Hair follicle dermal papilla cell (primary cell): ENCODE results near the gene RRH. TPM values are rescaled to one million over a fixed set of nuclear protein-coding genes. Genes with fewer than 3 reads are reported as not detected.

ENCODE experiments used
- total RNA-seq: library from RNA; depleted of rRNA; stranded (reverse); fragments of >200 nt; gene quantifications from 2 replicates; pipeline ENCODE4 v1.2.3, GENCODE V29; 2012

The RRH gene, protein sequence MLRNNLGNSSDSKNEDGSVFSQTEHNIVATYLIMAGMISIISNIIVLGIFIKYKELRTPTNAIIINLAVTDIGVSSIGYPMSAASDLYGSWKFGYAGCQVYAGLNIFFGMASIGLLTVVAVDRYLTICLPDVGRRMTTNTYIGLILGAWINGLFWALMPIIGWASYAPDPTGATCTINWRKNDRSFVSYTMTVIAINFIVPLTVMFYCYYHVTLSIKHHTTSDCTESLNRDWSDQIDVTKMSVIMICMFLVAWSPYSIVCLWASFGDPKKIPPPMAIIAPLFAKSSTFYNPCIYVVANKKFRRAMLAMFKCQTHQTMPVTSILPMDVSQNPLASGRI
- not detected in 2 replicates for total RNA-seq

DNA sequence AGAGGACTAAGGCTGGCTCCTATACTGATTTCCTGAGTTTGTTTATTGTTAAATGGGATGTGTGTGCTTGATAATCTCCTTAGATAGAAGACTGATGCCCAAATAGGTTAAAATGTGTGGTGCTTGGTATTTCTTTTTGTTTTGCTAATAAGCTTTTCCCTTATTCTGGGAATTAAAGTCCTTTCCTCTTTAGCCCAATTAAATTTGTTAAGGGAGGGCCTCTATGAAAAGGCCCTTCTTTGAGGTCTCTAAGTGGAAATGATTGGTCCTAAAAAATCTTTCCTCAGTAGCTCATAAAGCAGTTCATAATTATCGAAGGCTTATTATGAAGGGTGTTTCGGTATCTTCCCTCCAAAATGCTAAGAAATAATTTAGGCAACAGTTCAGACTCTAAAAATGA is at the start of gene RRH:
RRH (plus strand) TSS at position 301 of the 400 bp plus-strand sequence; CDS start at position 357, 56 bp downstream.

DNA sequence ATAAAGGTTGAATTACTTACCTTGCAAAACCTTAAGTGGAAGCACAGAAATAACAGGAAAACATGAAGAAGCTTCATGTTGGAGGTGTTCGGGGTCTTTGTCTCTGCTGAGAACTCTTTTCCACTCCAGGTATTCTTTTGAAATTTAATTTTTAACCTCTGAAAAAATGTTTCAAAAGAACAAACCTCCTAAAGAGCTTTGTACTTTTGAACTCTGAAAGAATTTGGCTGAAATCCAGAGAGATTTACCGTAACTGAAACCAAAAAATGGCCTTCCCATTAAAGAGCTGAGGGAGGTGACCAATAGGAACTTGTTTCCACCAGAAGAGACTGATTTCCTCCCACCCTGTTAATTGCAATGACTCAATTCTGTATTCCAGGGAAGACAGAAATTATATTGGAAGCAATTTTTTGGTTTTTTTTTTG is 25.9 kb upstream of the RRH start, which contains the start of gene CFI:
CFI (minus strand) TSS at position 105 of the 425 bp plus-strand sequence; CDS start at position 77, 28 bp downstream.

DNA sequence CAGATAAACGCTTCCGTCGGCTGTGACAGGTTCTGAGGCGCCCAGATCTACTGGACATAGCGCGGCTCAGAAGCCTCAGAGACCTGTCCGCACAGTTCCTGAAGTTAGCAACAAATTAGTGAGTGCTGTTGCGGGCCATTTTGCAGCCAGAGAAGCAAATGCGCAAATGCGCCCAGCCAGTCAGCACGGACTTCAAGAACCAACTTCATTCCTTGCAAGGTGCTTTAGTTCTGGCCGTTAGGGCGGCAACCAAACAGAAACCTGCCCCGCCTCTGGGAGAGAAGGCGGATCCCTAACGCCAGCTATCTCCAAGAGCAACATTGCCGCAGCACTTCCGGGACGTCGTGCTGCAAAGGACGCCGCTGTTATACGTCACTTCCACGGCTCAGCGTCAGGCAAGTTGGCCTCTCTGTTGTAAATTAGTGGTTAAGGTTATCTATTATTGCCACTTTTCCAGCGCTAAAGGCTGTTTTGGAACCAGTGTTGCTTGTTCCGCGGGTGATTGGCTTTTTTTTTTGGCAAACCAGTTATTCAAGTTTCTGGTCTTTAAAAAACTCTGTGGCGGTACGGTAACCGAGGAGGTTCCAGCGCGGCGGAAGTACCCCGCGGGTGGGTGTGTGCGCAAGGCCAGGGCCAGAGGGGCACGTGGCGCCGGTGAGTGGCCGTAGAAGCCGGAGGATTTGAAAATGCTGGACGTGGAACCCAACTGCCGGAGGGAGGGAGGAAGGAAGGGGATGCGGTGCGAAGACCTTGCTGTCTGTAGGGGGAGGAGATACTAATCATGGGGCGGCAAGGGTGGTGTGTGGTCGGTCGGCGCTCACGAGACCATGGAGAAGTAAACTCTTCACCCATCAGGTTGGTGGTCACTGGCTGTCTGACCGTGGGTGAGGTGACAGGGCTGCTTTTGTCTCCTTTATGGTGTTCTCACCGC is 12.4 kb upstream of the RRH start, which contains the start of gene GAR1:
GAR1 (plus strand) TSS at position 612 of the 931 bp plus-strand sequence. CDS start 403 bp downstream, outside the sequence.

DNA sequence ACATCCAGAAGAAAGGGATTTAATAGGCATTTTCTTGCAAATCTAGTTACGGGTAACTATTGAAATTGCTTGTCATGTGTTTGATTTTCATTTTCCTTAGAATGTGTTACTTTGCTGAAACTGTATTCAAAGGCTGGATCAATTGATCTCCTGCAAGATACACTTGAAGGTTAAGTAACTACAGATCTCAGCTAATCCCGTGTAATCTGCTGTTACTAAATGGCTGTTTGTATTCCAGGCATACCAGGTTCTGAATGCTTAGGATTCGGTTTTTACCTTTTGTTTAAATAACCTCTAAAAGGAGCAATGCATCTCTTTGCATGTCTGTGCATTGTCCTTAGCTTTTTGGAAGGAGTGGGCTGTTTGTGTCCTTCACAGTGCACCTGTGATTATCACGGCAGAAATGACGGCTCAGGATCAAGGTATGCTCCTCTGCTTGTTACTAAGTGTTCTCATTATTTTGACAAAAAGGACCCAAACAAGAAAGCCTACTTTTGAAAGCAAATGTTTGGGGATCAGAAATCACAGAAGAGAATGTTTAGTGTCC is 20.2 kb downstream of the RRH start, which contains the start of gene LRIT3:
LRIT3 (plus strand) TSS at position 212 of the 547 bp plus-strand sequence; CDS start at position 307, 95 bp downstream.

Other genes with a start within 250 kb of the RRH start
- gene CASP6, start 124.5 kb upstream of the RRH start, total RNA-seq = 18.8 and 19.8 TPM in 2 replicates
- 14.9 and 29.0 TPM in 2 replicates for gene PLA2G12A, start 97.9 kb upstream of the RRH start, total RNA-seq
- 0.61 and 0.65 TPM in 2 replicates for gene CFI, start 26.0 kb upstream of the RRH start, total RNA-seq
- 3.6 and 4.1 TPM in 2 replicates for gene GAR1, start 12.2 kb upstream of the RRH start, total RNA-seq
- gene LRIT3, start 20.1 kb downstream of the RRH start, total RNA-seq = under 0.01 TPM in 1 of 2 replicates, not detected in the other
- 0.65 and 3.0 TPM in 2 replicates for gene EGF, start 84.9 kb downstream of the RRH start, total RNA-seq